ENCODE data around the gene IFNGR2. TPM values are rescaled to one million over a fixed set of nuclear protein-coding genes. Genes with fewer than 3 reads are reported as not detected.

The IFNGR2 gene
- total and polyA plus RNA-seq, 2 donors (not counting 1 experiment from before 2014, with no cell fraction given): 50.7 to 57.6 TPM

DNA sequence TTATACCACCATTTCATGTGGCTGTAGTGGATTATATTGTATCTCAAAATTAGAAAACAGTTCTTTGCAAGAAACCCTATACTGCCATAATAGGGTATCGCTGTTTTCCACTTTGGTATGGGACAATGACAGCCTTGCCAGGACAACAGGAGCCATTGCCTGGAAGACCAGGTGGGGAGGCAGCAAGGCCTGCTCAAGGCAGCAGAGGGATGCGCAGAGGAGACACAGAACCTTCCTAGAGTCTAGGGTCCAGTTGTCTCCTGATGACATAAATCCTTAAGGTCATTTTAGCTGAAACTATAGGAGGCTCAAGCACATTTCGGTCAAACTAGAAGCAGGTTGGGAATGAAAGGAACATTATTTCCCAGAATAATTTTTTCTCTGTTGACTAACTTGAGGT lies 27.6 kb downstream of the IFNGR2 start:
- H4K20me1 ChIP-seq (ENCODE audit: control insufficient read depth, extremely low read depth, insufficient read depth, low read length): no peaks in the 10 kb centered on the region
- H3K79me2 ChIP-seq (ENCODE audit: control insufficient read depth, insufficient read depth, low read length): no peaks in the 10 kb centered on the region
- no peak for DNase-seq (ENCODE audit: low read depth in 2 of 2)
- H3K9me3 ChIP-seq (ENCODE audit: control insufficient read depth, insufficient read depth, low read depth, low read length): no peaks in the 10 kb centered on the region
- H2AFZ ChIP-seq (ENCODE audit: low read length): no peak overlapping the region
- peaks cover 6% of the 10 kb centered on the region for H3K4me1 ChIP-seq (ENCODE audit: control insufficient read depth, extremely low read depth, insufficient read depth, low read length)
- no peak overlapping the region for H3K4me3 ChIP-seq (replicated peaks in 1 of 4; ENCODE audit: control extremely low read depth in 1 of 4, insufficient read depth in 1 of 4, low read depth in 3 of 4, low read length in 4 of 4)
- H3K27me3 ChIP-seq (ENCODE audit: control insufficient read depth, insufficient read depth, low read length): no peaks in the 10 kb centered on the region
- H3K27ac ChIP-seq (ENCODE audit: insufficient read depth, low read length): no peak overlapping the region
- no peak overlapping the region for H3K4me2 ChIP-seq (ENCODE audit: extremely low read depth, insufficient read depth, low read length)
- no peak overlapping the region for H3K9ac ChIP-seq (ENCODE audit: insufficient read depth, low read length)
- peaks cover 22% of the 10 kb centered on the region for H3K36me3 ChIP-seq (ENCODE audit: control insufficient read depth, insufficient read depth, low read length)
- TF ChIP-seq, protein P1, sequence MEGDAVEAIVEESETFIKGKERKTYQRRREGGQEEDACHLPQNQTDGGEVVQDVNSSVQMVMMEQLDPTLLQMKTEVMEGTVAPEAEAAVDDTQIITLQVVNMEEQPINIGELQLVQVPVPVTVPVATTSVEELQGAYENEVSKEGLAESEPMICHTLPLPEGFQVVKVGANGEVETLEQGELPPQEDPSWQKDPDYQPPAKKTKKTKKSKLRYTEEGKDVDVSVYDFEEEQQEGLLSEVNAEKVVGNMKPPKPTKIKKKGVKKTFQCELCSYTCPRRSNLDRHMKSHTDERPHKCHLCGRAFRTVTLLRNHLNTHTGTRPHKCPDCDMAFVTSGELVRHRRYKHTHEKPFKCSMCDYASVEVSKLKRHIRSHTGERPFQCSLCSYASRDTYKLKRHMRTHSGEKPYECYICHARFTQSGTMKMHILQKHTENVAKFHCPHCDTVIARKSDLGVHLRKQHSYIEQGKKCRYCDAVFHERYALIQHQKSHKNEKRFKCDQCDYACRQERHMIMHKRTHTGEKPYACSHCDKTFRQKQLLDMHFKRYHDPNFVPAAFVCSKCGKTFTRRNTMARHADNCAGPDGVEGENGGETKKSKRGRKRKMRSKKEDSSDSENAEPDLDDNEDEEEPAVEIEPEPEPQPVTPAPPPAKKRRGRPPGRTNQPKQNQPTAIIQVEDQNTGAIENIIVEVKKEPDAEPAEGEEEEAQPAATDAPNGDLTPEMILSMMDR (conservative IDR thresholded peaks at IDR 0.05 in 1 of 2, IDR thresholded peaks at IDR 0.05 in 1 of 2; ENCODE audit: low read depth in 1 of 2, low read length in 2 of 2): no peak
- TF ChIP-seq EZH2 (IDR thresholded peaks at IDR 0.05; ENCODE audit: low read length, missing control alignments): no peak

DNA sequence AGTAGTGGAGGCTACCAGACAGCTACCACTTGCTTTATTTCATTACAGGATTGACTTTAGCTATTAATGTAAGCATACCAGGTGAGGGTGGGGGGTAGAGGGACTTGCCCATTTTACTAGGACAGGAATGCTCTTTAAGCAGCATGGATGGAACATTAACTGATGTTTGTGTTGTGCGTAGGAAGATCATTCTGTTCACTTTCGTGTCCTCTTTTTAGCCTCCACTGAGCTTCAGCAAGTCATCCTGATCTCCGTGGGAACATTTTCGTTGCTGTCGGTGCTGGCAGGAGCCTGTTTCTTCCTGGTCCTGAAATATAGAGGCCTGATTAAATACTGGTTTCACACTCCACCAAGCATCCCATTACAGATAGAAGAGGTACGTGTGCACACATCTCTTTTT lies 29.3 kb downstream of the IFNGR2 start:
- Histone ChIP-seq H4K20me1 (ENCODE audit: control insufficient read depth, extremely low read depth, insufficient read depth, low read length) (no peaks in the 10 kb centered on the region), H3K36me3 (ENCODE audit: control insufficient read depth, insufficient read depth, low read length) (peaks cover 18% of the 10 kb centered on the region), H3K27me3 (ENCODE audit: control insufficient read depth, insufficient read depth, low read length) (no peaks in the 10 kb centered on the region), H3K4me2 (ENCODE audit: extremely low read depth, insufficient read depth, low read length) (no peak overlapping the region), H3K9me3 (ENCODE audit: control insufficient read depth, insufficient read depth, low read depth, low read length) (no peaks in the 10 kb centered on the region), H3K27ac (ENCODE audit: insufficient read depth, low read length) (no peak overlapping the region), H2AFZ (ENCODE audit: low read length) (no peak overlapping the region), H3K9ac (ENCODE audit: insufficient read depth, low read length) (no peak overlapping the region), H3K4me1 (ENCODE audit: control insufficient read depth, extremely low read depth, insufficient read depth, low read length) (peaks cover 6% of the 10 kb centered on the region), H3K4me3 (replicated peaks in 1 of 4; ENCODE audit: control extremely low read depth in 1 of 4, insufficient read depth in 1 of 4, low read depth in 3 of 4, low read length in 4 of 4) (no peak overlapping the region), H3K79me2 (ENCODE audit: control insufficient read depth, insufficient read depth, low read length) (no peaks in the 10 kb centered on the region)
- no peak for DNase-seq (ENCODE audit: low read depth in 2 of 2)
- no peak for TF ChIP-seq EZH2 (IDR thresholded peaks at IDR 0.05; ENCODE audit: low read length, missing control alignments)
- TF ChIP-seq, protein P1 (conservative IDR thresholded peaks at IDR 0.05 in 1 of 2, IDR thresholded peaks at IDR 0.05 in 1 of 2; ENCODE audit: low read depth in 1 of 2, low read length in 2 of 2): no peak

DNA sequence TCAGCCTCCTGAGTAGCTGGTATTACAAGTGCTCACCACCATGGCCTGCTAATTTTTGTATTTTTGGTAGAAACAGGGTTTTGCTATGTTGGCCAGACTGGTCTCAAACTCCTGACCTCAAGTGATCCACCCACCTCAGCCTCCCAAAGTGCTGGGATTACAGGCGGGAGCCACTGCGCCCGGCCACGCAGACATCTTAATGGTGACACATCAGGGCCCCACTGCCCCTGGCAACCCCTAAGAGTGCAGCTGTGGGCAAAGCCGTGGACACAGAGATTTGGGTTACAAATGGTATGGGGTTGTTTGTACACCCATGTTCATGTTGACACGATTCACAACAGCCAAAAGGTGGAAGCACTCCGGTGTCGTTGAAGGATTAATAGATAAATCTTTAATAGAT lies 29.8 kb downstream of the IFNGR2 start:
- no peaks in the 10 kb centered on the region for H3K79me2 ChIP-seq (ENCODE audit: control insufficient read depth, insufficient read depth, low read length)
- peaks cover 19% of the 10 kb centered on the region for H3K36me3 ChIP-seq (ENCODE audit: control insufficient read depth, insufficient read depth, low read length)
- no peak for DNase-seq (ENCODE audit: low read depth in 2 of 2)

More for the DNA sequence above, 29.8 kb downstream of the IFNGR2 start:
- no peak overlapping the region for H3K9ac ChIP-seq (ENCODE audit: insufficient read depth, low read length)
- no peak overlapping the region for H2AFZ ChIP-seq (ENCODE audit: low read length)
- no peak overlapping the region for H3K27ac ChIP-seq (ENCODE audit: insufficient read depth, low read length)
- no peak for TF ChIP-seq EZH2 (IDR thresholded peaks at IDR 0.05; ENCODE audit: low read length, missing control alignments)
- TF ChIP-seq, protein P1 (conservative IDR thresholded peaks at IDR 0.05 in 1 of 2, IDR thresholded peaks at IDR 0.05 in 1 of 2; ENCODE audit: low read depth in 1 of 2, low read length in 2 of 2): no peak
- no peaks in the 10 kb centered on the region for H3K27me3 ChIP-seq (ENCODE audit: control insufficient read depth, insufficient read depth, low read length)
- peaks cover 6% of the 10 kb centered on the region for H3K4me1 ChIP-seq (ENCODE audit: control insufficient read depth, extremely low read depth, insufficient read depth, low read length)
- H3K9me3 ChIP-seq (ENCODE audit: control insufficient read depth, insufficient read depth, low read depth, low read length): no peaks in the 10 kb centered on the region
- H3K4me3 ChIP-seq (replicated peaks in 1 of 4; ENCODE audit: control extremely low read depth in 1 of 4, insufficient read depth in 1 of 4, low read depth in 3 of 4, low read length in 4 of 4): no peak overlapping the region
- H3K4me2 ChIP-seq (ENCODE audit: extremely low read depth, insufficient read depth, low read length): no peak overlapping the region
- H4K20me1 ChIP-seq (ENCODE audit: control insufficient read depth, extremely low read depth, insufficient read depth, low read length): no peaks in the 10 kb centered on the region
